Memory B cell (primary cell): Measurements from ENCODE around the gene CBX6.
"Not testable (repeated sequence)": the region's sequence is repeated elsewhere in the genome, so short reads cannot be mapped to it uniquely, and the experiment has no call there.

ENCODE experiments used
- ATAC-seq: fragments of 150-1000 bp; cut with Tn5 transposase; 2 replicates; pipeline ENCODE4 v1.10.0; 2021; ENCODE audit warnings: low read depth, mild to moderate bottlenecking, moderate library complexity
- DNase-seq, 2 donors: peaks; one replicate each; pipeline ENCODE4 v3.0.0; 2022; ENCODE audit warnings: low spot score in 2 of 2
- H3K27ac Mint-ChIP-seq: one replicate; pipeline ENCODE4 v1.8.0; 2022; ENCODE audit warnings: mild to moderate bottlenecking, moderate library complexity, mixed read lengths
- H3K27me3 Mint-ChIP-seq: one replicate; pipeline ENCODE4 v1.8.0; 2022; ENCODE audit warnings: mixed read lengths
- H3K36me3 Mint-ChIP-seq: one replicate; pipeline ENCODE4 v1.8.0; 2022; ENCODE audit warnings: mild to moderate bottlenecking, mixed read lengths
- H3K4me1 Mint-ChIP-seq: one replicate; pipeline ENCODE4 v1.8.0; 2022; ENCODE audit warnings: mixed read lengths
- H3K4me3 Mint-ChIP-seq: one replicate; pipeline ENCODE4 v1.8.0; 2022; ENCODE audit warnings: mild to moderate bottlenecking, moderate library complexity, mixed read lengths
- H3K9me3 Mint-ChIP-seq: one replicate; pipeline ENCODE4 v1.8.0; 2022; ENCODE audit warnings: mixed read lengths

Gene CBX6

GRCh38 chr22:38872172-38872830 is at the start of gene CBX6:
Gene CBX6, minus strand, starts transcription at chr22:38872216. Its CDS starts 26 bp downstream, at chr22:38872190.
- H3K27ac Mint-ChIP-seq: peak within 1 kb of the TSS; percentile 84
- peak within 1 kb of the TSS; percentile 96 for H3K4me3 Mint-ChIP-seq
- peaks cover 10% of the 10 kb centered on the region for H3K27me3 Mint-ChIP-seq
- H3K4me1 Mint-ChIP-seq: peaks cover 29% of the 10 kb centered on the region
- peak; percentile 79 for ATAC-seq
- H3K36me3 Mint-ChIP-seq: peaks cover 2% of the 10 kb centered on the region
- DNase-seq: peak; percentile 90 to 93
- H3K9me3 Mint-ChIP-seq: no peaks in the 10 kb centered on the region

GRCh38 chr22:38921806-38922205 is 49.8 kb upstream of the CBX6 start:
- no peak for DNase-seq

GRCh38 chr22:38921120-38921519 is 49.1 kb upstream of the CBX6 start:
- H3K36me3 Mint-ChIP-seq: no peaks in the 10 kb centered on the region
- no peaks in the 10 kb centered on the region for H3K4me1 Mint-ChIP-seq
- no peak for ATAC-seq
- no peak overlapping the region for H3K27ac Mint-ChIP-seq
- H3K9me3 Mint-ChIP-seq: no peaks in the 10 kb centered on the region
- no peak for DNase-seq
- no peak overlapping the region for H3K4me3 Mint-ChIP-seq
- peaks cover 16% of the 10 kb centered on the region for H3K27me3 Mint-ChIP-seq

More at GRCh38 chr22:38921806-38922205, 49.8 kb upstream of the CBX6 start:
- Mint-ChIP-seq H3K9me3 (no peaks in the 10 kb centered on the region), H3K27ac (no peak overlapping the region), H3K27me3 (peaks cover 16% of the 10 kb centered on the region), H3K4me3 (no peak overlapping the region), H3K4me1 (no peaks in the 10 kb centered on the region), H3K36me3 (no peaks in the 10 kb centered on the region)
- ATAC-seq: no peak

- H3K36me3 Mint-ChIP-seq: no peaks in the 10 kb centered on the region
Measured at GRCh38 chr22:38919631-38920190, 47.7 kb upstream of the CBX6 start.

GRCh38 chr22:38911434-38911833 is 39.4 kb upstream of the CBX6 start:
- ATAC-seq (no peak), DNase-seq (no peak)
- Mint-ChIP-seq H3K9me3 (peaks cover 2% of the 10 kb centered on the region), H3K27me3 (peaks cover 24% of the 10 kb centered on the region), H3K36me3 (no peaks in the 10 kb centered on the region), H3K27ac (no peak overlapping the region), H3K4me1 (peaks cover 6% of the 10 kb centered on the region), H3K4me3 (no peak overlapping the region)

More at GRCh38 chr22:38919631-38920190, 47.7 kb upstream of the CBX6 start:
- peaks cover 16% of the 10 kb centered on the region for H3K27me3 Mint-ChIP-seq
- H3K9me3 Mint-ChIP-seq: no peaks in the 10 kb centered on the region
- no peak for ATAC-seq
- H3K27ac Mint-ChIP-seq: no peak overlapping the region
- H3K4me1 Mint-ChIP-seq: no peaks in the 10 kb centered on the region
- no peak overlapping the region for H3K4me3 Mint-ChIP-seq
- no peak for DNase-seq

GRCh38 chr22:38907767-38908166 is 35.8 kb upstream of the CBX6 start:
- H3K4me1 Mint-ChIP-seq: peaks cover 6% of the 10 kb centered on the region
- peaks cover 3% of the 10 kb centered on the region for H3K9me3 Mint-ChIP-seq
- H3K36me3 Mint-ChIP-seq: peaks cover 4% of the 10 kb centered on the region
- DNase-seq (no peak), ATAC-seq (peak; percentile 63)
- peaks cover 22% of the 10 kb centered on the region for H3K27me3 Mint-ChIP-seq
- H3K27ac Mint-ChIP-seq: no peak overlapping the region
- H3K4me3 Mint-ChIP-seq: no peak overlapping the region

- Mint-ChIP-seq H3K4me1 (peaks cover 10% of the 10 kb centered on the region), H3K27me3 (peaks cover 17% of the 10 kb centered on the region), H3K36me3 (peaks cover 4% of the 10 kb centered on the region), H3K27ac (no peak overlapping the region), H3K4me3 (no peak overlapping the region), H3K9me3 (peaks cover 3% of the 10 kb centered on the region)
- DNase-seq: no peak
- ATAC-seq: no peak
Measured at GRCh38 chr22:38906052-38906451, 34.0 kb upstream of the CBX6 start.

- H3K4me3 Mint-ChIP-seq, H3K27me3 Mint-ChIP-seq, H3K36me3 Mint-ChIP-seq, DNase-seq, H3K9me3 Mint-ChIP-seq, ATAC-seq, H3K27ac Mint-ChIP-seq: not testable (repeated sequence)
- peaks cover 15% of the 10 kb centered on the region for H3K4me1 Mint-ChIP-seq
Measured at GRCh38 chr22:38904052-38904617, 32.1 kb upstream of the CBX6 start.

GRCh38 chr22:38901111-38901641 is 29.2 kb upstream of the CBX6 start:
- no peak for DNase-seq
- no peak overlapping the region for H3K27ac Mint-ChIP-seq
- peaks cover 11% of the 10 kb centered on the region for H3K4me1 Mint-ChIP-seq
- peaks cover 4% of the 10 kb centered on the region for H3K36me3 Mint-ChIP-seq
- no peaks in the 10 kb centered on the region for H3K27me3 Mint-ChIP-seq
- H3K4me3 Mint-ChIP-seq: peak overlapping the region; percentile 44
- H3K9me3 Mint-ChIP-seq: peaks cover 3% of the 10 kb centered on the region
- ATAC-seq: no peak

GRCh38 chr22:38900677-38901076 is 28.7 kb upstream of the CBX6 start:
- H3K36me3 Mint-ChIP-seq: peaks cover 4% of the 10 kb centered on the region

GRCh38 chr22:38891256-38891655 is 19.2 kb upstream of the CBX6 start:
- Mint-ChIP-seq H3K4me1 (no peaks in the 10 kb centered on the region), H3K4me3 (no peak overlapping the region), H3K36me3 (no peaks in the 10 kb centered on the region), H3K27me3 (peaks cover 11% of the 10 kb centered on the region), H3K9me3 (no peaks in the 10 kb centered on the region), H3K27ac (no peak overlapping the region)
- ATAC-seq (no peak), DNase-seq (no peak)

More at GRCh38 chr22:38900677-38901076, 28.7 kb upstream of the CBX6 start:
- peak overlapping the region; percentile 44 for H3K4me3 Mint-ChIP-seq
- DNase-seq (no peak), ATAC-seq (peak; percentile 66)
- H3K27me3 Mint-ChIP-seq: no peaks in the 10 kb centered on the region
- H3K27ac Mint-ChIP-seq: no peak overlapping the region
- H3K9me3 Mint-ChIP-seq: peaks cover 3% of the 10 kb centered on the region
- peaks cover 11% of the 10 kb centered on the region for H3K4me1 Mint-ChIP-seq

- Mint-ChIP-seq H3K4me3 (no peak overlapping the region), H3K27ac (no peak overlapping the region), H3K27me3 (peaks cover 11% of the 10 kb centered on the region), H3K36me3 (no peaks in the 10 kb centered on the region), H3K9me3 (no peaks in the 10 kb centered on the region), H3K4me1 (no peaks in the 10 kb centered on the region)
- no peak for DNase-seq
- ATAC-seq: no peak
Measured at GRCh38 chr22:38890377-38890776, 18.4 kb upstream of the CBX6 start.

- Mint-ChIP-seq H3K36me3 (no peaks in the 10 kb centered on the region), H3K9me3 (no peaks in the 10 kb centered on the region), H3K27me3 (peaks cover 9% of the 10 kb centered on the region), H3K4me3 (no peak overlapping the region), H3K27ac (no peak overlapping the region), H3K4me1 (peaks cover under 1% of the 10 kb centered on the region)
- ATAC-seq (no peak), DNase-seq (no peak)
Measured at GRCh38 chr22:38886333-38886732, 14.3 kb upstream of the CBX6 start.

- DNase-seq (no peak), ATAC-seq (no peak)
- Mint-ChIP-seq H3K27ac (no peak overlapping the region), H3K4me1 (peaks cover 2% of the 10 kb centered on the region), H3K4me3 (no peak overlapping the region), H3K9me3 (no peaks in the 10 kb centered on the region), H3K36me3 (no peaks in the 10 kb centered on the region), H3K27me3 (peaks cover 10% of the 10 kb centered on the region)
Measured at GRCh38 chr22:38882972-38883622, 11.1 kb upstream of the CBX6 start.
